ENCODE results near the gene TUBB4B. TPM values are rescaled to one million over a fixed set of nuclear protein-coding genes. Genes with fewer than 3 reads are reported as not detected.

Gene TUBB4B
- total RNA-seq, 1 donor from 2014 or later, result 192 TPM

DNA sequence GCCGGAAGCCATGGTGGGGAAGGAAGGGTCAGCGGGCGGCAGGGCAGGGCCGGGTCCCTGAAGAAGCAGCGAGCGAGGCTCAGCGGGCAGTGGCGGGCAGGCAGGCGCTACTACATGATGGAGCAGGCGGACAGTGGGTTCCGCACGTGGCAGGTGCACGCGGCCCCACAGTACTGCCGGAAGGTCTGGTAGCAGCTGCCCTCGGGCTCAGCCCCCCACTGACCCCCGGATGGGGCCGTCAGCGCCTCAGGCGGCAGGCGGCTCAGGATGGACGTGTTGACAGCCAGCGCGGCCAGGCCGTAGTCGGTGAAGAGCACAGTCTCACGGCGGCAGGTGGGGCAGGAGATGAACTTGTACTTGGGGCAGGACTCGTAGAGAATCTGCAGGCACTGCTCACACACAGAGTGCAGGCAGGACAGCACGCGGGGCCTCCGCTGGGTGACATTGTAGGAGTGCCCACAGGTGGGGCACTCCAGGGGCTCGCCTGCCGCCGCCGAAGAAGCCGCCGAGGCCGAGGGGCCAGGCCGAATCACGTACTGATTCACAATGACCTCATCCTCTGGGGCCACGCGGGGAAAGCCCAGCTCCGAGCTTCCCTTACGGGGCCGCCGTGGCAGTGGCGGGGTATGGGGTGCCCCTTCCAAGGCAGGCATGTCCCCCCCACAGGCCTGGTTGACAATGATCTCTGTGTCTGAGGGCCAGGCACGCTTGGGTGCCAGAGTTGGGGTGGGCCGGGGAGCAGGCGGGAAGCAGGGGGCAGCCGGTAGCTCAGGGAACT is 20.6 kb upstream of the TUBB4B start:
- Mint-ChIP-seq H3K27me3 (ENCODE audit: unreplicated experiment) (peaks cover 2% of the 10 kb centered on the region), H3K4me1 (ENCODE audit: low read depth, unreplicated experiment) (peaks cover 4% of the 10 kb centered on the region)

GRCh38 chr9:137221095-137221505 is 20.0 kb upstream of the TUBB4B start:
- Mint-ChIP-seq H3K27ac (ENCODE audit: unreplicated experiment) (no peak overlapping the region), H3K4me1 (ENCODE audit: low read depth, unreplicated experiment) (peaks cover 4% of the 10 kb centered on the region), H3K4me3 (ENCODE audit: unreplicated experiment) (no peak overlapping the region), H3K36me3 (ENCODE audit: unreplicated experiment) (no peaks in the 10 kb centered on the region), H3K9me3 (ENCODE audit: unreplicated experiment) (peaks cover 6% of the 10 kb centered on the region), H3K27me3 (ENCODE audit: unreplicated experiment) (peaks cover 2% of the 10 kb centered on the region)
- no peak for DNase-seq
- no peak for TF ChIP-seq CTCF (IDR thresholded peaks at IDR 0.05; ENCODE audit: partially characterized antibody, unreplicated experiment)

More for the DNA sequence above, 20.6 kb upstream of the TUBB4B start:
- Mint-ChIP-seq H3K36me3 (ENCODE audit: unreplicated experiment) (no peaks in the 10 kb centered on the region), H3K4me3 (ENCODE audit: unreplicated experiment) (peak overlapping the region; percentile 55), H3K9me3 (ENCODE audit: unreplicated experiment) (peaks cover 6% of the 10 kb centered on the region), H3K27ac (ENCODE audit: unreplicated experiment) (no peak overlapping the region)
- TF ChIP-seq CTCF (IDR thresholded peaks at IDR 0.05; ENCODE audit: partially characterized antibody, unreplicated experiment), result no peak
- DNase-seq, result no peak

DNA sequence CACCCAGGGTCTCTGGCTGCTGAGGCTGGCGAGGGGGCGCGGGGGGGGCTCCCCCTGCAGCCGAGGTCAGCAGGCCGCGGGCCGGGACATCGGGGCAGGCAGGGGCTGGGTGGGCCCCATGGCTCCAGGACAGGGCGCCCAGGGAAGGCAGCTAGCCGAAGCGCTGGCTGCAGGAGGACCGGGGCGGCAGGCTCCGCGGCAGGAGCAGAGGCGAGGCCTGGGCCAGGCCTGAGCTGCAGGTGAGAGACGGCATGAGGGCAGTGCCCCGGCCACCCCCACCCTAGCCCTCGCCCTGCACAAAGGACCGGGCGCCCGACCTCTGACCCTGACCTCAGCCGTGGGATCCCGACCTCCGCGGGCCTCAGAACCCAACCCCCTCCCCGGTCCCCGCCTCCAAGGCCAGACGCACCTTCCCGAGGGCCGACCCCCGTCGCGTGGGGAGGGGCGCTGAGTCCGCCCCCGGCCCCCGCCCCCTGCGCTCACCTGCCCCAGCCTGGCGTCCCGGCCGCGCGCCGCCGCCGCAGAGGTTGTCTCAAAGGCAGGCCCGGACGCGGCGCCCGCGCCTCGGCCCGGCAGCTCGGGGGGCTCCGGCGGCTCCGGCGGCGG is 19.5 kb upstream of the TUBB4B start:
- TF ChIP-seq CTCF (IDR thresholded peaks at IDR 0.05; ENCODE audit: partially characterized antibody, unreplicated experiment), result no peak
- H3K9me3 Mint-ChIP-seq (ENCODE audit: unreplicated experiment), result peaks cover 6% of the 10 kb centered on the region
- H3K27me3 Mint-ChIP-seq (ENCODE audit: unreplicated experiment), result peaks cover 4% of the 10 kb centered on the region
- H3K36me3 Mint-ChIP-seq (ENCODE audit: unreplicated experiment), result no peaks in the 10 kb centered on the region
- peaks cover 4% of the 10 kb centered on the region for H3K4me1 Mint-ChIP-seq (ENCODE audit: low read depth, unreplicated experiment)
- H3K27ac Mint-ChIP-seq (ENCODE audit: unreplicated experiment), result no peak overlapping the region
- H3K4me3 Mint-ChIP-seq (ENCODE audit: unreplicated experiment), result no peak overlapping the region
- DNase-seq, result peak; percentile 53

GRCh38 chr9:137222190-137223077 is 18.7 kb upstream of the TUBB4B start, which contains the start of gene RNF208:
Gene RNF208, minus strand, starts transcription at chr9:137222240. Its CDS starts 1,028 bp downstream, at chr9:137221212.
- peaks cover 6% of the 10 kb centered on the region for H3K9me3 Mint-ChIP-seq (ENCODE audit: unreplicated experiment)
- peaks cover 4% of the 10 kb centered on the region for H3K27me3 Mint-ChIP-seq (ENCODE audit: unreplicated experiment)
- H3K27ac Mint-ChIP-seq (ENCODE audit: unreplicated experiment), result peak within 1 kb of the TSS; percentile 17
- peak; percentile 57 for DNase-seq
- TF ChIP-seq CTCF (IDR thresholded peaks at IDR 0.05; ENCODE audit: partially characterized antibody, unreplicated experiment), result no peak
- peak within 1 kb of the TSS; percentile 88 for H3K4me3 Mint-ChIP-seq (ENCODE audit: unreplicated experiment)
- H3K4me1 Mint-ChIP-seq (ENCODE audit: low read depth, unreplicated experiment), result peaks cover 3% of the 10 kb centered on the region
- H3K36me3 Mint-ChIP-seq (ENCODE audit: unreplicated experiment), result no peaks in the 10 kb centered on the region

All from glutamatergic neuron (in vitro differentiated cells).